Ramos (cell line): ENCODE results near the gene HAUS5.
"Not testable (repeated sequence)": the region's sequence is repeated elsewhere in the genome, so short reads cannot be mapped to it uniquely, and the experiment has no call there.

ENCODE experiments used
- in situ Hi-C: fragments of 300-500 bp; cut with MboI; formaldehyde crosslinking; loops from one replicate; pipeline ENCODE4 v1.14.3; 2022; ENCODE audit warnings: low sequenced_read_pairs; ENCODE audit not compliant: unreplicated experiment

HAUS5 gene, protein sequence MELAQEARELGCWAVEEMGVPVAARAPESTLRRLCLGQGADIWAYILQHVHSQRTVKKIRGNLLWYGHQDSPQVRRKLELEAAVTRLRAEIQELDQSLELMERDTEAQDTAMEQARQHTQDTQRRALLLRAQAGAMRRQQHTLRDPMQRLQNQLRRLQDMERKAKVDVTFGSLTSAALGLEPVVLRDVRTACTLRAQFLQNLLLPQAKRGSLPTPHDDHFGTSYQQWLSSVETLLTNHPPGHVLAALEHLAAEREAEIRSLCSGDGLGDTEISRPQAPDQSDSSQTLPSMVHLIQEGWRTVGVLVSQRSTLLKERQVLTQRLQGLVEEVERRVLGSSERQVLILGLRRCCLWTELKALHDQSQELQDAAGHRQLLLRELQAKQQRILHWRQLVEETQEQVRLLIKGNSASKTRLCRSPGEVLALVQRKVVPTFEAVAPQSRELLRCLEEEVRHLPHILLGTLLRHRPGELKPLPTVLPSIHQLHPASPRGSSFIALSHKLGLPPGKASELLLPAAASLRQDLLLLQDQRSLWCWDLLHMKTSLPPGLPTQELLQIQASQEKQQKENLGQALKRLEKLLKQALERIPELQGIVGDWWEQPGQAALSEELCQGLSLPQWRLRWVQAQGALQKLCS

GRCh38 chr19:35612559-35613321 is at the start of gene HAUS5:
Gene HAUS5 (plus strand): TSS chr19:35612735. CDS start chr19:35612795, 60 bp downstream.
- in situ Hi-C loops, result no loop called here

DNA sequence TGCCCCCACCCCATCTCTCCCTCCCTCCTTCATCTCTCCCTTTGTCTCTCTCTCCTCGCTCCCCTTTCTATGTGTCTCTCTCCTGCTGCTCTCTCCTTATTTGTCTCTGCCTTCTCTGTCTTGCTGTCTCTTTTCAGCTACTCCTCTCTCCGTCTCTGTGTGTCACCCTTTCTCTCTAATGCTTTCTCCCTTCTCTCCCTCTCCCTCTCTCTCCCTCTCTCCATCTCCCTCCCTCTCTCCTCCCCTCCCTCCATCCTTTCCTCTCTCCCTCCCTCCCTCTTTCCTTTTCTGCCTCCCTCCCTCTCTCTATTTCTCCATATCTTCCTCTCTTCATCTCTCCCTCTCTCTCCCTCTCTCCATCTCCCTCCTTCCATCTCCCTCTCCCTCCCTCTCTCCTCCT is 49.8 kb upstream of the HAUS5 start:
- in situ Hi-C loops, result no loop called here

DNA sequence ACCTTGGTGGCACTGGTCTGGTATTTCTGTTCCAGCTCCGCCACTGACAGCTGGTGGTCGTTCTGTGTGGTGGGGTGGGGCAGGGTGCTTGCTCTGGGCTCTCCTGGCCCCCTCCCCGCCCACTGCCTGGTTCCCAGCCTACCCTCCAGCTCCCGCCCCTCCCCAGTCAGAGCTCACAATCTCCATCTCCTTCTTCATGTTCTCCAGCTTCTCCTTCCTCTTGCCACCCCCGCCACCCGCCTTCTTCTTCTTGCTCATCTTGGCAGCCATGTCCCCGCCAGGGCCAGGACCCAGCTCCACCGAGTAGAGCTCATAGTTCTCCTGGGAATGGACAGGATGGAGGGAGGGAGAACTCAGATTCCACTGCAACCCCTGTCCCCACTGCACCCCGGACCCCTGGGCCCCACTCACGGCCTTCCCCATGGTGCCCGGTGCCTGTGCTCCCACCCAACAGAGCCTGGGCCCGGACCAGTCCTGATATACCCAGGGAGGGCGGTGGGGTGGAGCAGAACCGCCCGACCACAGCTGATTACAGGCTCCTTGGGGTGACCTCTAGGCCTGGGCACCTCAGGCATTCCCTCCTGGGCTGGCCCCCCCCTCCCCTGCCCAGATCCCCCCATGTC is 49.2 kb upstream of the HAUS5 start, which contains the start of gene ATP4A:
Gene ATP4A (minus strand): TSS at position 452 of the 623 bp plus-strand sequence. CDS start 29 bp downstream, at position 423.
- in situ Hi-C loops, result no loop called here

- in situ Hi-C loops, result no loop called here
These were observed 47.3 kb upstream of the HAUS5 start for GRCh38 chr19:35565016-35565856.

- in situ Hi-C loops, result no loop called here
These were observed 45.8 kb upstream of the HAUS5 start for GRCh38 chr19:35566738-35567137.

DNA sequence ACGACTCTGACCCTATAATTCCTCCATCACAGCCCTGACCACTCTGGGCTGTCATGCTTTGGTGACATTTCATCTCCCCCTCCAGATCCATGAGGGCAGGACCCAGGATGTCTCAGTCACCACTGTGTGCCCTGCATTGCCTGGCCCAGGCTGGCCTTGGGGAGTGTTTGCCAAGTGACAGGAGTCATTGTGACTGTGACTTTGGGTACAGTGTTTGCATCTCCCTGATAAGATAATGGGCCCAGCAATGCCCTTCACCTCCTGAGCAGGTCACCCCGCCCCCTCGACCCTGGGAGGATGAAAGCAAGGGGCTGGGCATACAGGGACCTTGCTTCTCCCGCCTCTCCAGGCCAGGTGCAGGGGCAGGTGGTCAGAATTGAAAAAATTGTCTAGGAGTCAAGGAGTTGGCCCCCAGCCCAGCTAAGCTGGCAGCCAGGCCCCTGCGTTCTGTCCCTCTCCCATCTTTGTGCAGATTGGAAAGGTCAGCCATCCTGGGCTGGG is 43.2 kb upstream of the HAUS5 start:
- in situ Hi-C loops, result no loop called here

DNA sequence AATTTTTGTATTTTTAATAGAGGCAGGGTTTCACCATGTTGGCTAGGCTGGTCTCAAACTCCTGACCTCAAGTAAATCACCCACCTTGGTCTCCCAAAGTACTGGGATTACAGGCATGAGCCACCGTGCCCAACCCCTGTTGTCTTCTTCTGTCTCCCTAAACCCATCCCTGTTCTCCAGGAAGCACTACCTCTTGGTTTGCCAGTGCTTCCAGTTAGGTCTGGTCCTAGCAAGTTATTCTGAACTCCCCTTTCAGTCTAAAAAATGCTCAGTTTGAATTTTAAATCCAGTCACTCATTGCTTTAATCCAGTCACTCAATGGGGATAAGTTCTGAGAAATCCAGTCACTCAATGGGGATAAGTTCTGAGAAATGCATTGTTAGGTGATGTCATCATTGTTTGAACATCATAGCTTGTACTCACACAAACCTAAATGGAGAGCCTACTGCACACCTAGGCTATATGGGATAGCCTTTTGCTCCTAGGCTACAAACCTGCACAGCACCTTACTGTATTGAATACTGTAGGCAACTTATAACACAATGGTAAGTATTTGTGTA is 41.0 kb upstream of the HAUS5 start:
- in situ Hi-C loops, result no loop called here

DNA sequence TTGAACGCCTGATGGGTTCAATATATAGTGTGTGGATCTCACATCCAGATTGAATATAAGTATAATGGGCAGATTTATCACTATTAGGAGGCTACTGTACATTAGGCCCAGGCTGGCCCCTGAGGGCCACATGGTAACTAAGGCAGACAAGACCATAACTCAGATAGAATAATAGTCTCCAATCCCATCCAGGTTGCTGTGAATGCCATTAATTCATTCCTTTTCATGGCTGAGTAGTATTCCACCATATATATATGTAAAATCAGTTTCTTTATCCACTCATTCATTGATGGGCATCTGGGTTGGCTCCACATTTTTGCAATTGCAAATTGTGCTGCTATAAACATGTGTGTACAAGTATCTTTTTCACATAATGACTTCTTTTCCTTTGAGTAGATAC is 34.6 kb upstream of the HAUS5 start:
- in situ Hi-C loops, result no loop called here

DNA sequence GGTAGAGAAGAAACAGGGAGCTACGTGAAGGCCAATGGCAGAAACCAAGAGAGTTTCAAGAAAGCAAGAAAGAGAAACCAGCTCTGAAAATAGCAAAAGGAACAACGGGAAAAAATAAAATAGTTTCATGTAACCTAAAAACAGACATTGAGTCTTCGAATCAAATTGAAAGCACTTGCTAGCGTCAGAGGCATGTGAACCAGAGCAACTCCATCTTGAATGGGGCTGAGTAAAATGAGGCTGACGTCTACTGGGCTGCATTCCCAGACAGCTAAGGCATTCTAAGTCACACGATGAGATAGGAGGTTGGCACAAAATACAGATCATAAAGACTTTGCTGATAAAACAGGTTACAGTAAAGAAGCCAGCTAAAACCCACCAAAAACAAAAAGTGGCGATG is 33.8 kb upstream of the HAUS5 start:
- in situ Hi-C loops, result no loop called here

DNA sequence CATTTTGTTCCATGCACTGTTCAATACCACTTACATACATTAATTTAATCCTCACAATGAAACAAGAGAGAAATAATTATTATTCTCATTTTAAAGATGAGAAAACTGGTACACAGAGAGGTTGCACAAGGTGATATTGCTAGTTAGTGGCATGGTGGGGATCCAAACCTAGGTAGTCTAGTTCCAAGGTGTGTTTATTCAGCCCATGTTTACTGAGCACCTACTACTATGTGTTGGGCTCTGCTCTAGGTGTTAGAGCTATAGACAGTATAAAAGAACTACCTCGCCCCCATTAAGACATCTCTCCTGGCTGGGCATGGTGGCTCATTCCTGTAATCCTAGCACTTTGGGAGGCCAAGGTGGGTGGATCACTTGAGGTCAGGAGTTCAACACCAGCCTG is 29.8 kb upstream of the HAUS5 start:
- in situ Hi-C loops, result loop anchor here (10.0 kb wide), 1 partner anchor 208 kb away; the partner anchor contains the start of gene GPR42

DNA sequence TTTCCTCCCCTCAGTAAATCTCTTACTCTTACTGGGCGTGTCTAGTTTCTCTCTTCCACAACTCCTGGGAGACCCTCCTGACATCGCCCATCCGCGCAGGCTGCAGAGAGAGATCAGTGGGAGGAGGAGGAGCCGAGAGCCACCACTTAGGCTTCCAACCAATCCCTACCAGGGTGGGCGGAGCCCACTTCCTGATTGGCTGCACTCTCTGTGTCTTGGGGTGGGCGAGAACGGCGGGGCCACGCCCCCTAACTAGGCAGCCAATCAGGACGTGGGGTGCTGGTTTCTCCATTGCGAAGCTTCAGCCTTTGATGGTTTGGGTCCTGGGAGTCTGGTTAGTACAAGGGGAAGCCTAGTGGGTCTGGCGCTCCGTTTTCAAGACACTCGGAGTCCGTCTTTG is 26.7 kb upstream of the HAUS5 start, which contains the start of gene PMIS2:
Gene PMIS2 (plus strand): TSS at position 326 of the 400 bp plus-strand sequence. CDS start 87 bp downstream, outside the sequence.
- in situ Hi-C loops, result loop anchor here (10.0 kb wide), 1 partner anchor 211 kb away; the partner anchor contains the start of gene GPR42

- in situ Hi-C loops, result loop anchor here (10.0 kb wide), 1 partner anchor 213 kb away; the partner anchor contains the start of gene GPR42
These were observed 25.2 kb upstream of the HAUS5 start for GRCh38 chr19:35587321-35587720.

DNA sequence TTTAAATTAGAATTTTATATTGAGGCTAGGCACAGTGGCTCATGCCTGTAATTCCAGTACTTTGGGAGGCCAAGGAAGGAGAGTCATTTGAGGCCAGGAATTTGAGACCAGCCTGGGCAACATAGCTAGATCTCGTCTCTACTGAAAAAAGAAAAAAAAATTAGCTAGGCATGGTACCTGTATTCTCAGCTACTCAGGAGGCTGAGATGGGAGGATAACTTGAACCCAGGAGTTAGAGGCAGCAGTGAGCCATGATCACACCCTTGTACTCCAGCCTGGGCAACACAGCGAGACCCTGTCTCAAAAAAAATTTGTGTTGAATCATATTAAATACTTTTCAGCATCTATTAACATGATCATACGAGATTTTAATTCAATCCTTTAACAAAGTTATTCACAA is 21.7 kb upstream of the HAUS5 start:
- in situ Hi-C loops, result no loop called here

DNA sequence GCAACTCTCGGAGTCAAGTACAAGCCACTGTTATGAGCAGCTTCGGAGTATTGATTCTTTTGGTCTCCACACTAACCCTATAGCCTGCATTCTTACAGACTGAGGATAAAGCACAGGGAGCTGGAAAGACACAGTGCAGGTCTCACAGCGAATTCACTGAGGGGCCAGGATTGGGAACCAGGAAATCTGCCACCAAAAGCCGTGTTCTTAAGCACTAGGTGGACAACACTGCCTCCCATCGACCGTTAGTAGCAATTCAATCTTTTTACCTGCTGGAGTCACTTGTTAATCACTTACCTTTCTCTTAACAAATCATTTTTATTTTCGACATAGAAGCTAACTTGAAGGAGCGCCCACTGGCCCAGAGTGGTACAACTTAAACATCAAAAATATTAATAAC is 20.3 kb upstream of the HAUS5 start:
- in situ Hi-C loops, result no loop called here

GRCh38 chr19:35595026-35595425 is 17.5 kb upstream of the HAUS5 start:
- in situ Hi-C loops, result not testable (repeated sequence)

- in situ Hi-C loops, result no loop called here
These were observed 16.6 kb upstream of the HAUS5 start for GRCh38 chr19:35595928-35596327.

DNA sequence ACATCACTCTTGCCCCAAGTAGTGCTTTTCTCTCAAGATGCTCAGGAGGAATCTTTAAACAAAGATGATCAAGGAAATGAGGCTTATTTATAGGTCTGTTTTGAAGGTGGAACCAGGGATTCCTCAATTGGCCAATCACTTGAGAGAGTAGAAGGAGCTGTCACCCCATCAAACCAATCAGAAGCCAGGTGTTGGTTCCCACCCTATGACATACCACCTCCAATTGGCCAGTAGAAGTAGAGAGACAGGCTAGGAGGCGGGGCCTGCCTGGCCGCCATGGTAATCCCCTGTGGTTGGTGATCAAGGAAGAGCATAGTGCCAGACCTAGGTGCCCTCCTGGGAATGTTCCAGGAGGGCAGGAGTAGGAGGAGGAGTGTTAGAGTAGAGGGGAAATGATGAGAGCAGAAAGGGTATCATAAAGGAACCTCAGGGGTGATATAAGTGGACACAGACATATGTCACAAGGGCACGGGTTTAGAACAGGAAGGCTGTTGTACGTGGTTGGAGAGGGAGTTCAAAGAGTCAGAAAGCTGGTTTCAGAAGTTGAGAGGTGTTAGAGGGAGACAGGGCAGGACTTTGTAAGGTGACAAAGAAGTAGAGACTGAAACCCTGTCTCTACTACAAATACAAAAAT is 16.1 kb upstream of the HAUS5 start:
- in situ Hi-C loops, result no loop called here

GRCh38 chr19:35601971-35602370 is 10.6 kb upstream of the HAUS5 start:
- in situ Hi-C loops, result no loop called here
